HG03064 (cell line): Measurements from ENCODE around the gene GYPC.
"Not testable (repeated sequence)": the region's sequence is repeated elsewhere in the genome, so short reads cannot be mapped to it uniquely, and the experiment has no call there.

Experiments used
- ATAC-seq: cut with Tn5 transposase; IDR thresholded peaks from one replicate; pipeline ENCODE4 v1.9.1; 2021; ENCODE audit warnings: low read depth; ENCODE audit not compliant: unreplicated experiment

The GYPC gene

DNA sequence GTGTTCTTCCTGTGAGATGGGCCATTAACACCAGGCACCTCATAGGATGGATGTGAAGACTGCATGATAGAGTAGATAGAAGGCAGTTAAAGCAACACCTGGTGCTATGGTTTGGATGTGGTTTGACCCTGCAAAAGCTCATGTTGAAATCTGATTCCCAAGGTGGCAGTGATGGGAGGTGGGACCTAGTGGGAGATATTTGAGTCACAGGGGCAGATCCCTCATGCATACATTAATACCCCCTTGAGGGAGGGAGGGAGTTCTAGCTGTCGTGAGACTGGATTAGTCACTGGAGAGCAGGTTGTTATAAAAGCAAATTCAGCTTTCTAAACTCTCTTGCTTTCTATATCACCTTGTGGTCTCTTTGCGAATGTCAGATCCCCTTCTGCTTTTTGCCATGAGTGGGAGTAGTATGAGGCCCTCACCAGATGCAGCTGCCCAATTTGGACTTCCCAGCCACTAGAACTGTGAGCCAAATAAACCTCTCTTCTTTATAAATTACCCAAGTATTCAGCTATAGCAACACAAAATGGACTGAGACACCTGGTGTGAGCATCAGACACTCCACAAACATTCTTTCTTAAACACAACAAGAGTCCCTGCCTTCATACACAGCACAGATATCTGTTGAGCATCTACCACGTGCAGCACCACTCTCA lies 37.1 kb downstream of the GYPC start:
- ATAC-seq = not testable (repeated sequence)

DNA sequence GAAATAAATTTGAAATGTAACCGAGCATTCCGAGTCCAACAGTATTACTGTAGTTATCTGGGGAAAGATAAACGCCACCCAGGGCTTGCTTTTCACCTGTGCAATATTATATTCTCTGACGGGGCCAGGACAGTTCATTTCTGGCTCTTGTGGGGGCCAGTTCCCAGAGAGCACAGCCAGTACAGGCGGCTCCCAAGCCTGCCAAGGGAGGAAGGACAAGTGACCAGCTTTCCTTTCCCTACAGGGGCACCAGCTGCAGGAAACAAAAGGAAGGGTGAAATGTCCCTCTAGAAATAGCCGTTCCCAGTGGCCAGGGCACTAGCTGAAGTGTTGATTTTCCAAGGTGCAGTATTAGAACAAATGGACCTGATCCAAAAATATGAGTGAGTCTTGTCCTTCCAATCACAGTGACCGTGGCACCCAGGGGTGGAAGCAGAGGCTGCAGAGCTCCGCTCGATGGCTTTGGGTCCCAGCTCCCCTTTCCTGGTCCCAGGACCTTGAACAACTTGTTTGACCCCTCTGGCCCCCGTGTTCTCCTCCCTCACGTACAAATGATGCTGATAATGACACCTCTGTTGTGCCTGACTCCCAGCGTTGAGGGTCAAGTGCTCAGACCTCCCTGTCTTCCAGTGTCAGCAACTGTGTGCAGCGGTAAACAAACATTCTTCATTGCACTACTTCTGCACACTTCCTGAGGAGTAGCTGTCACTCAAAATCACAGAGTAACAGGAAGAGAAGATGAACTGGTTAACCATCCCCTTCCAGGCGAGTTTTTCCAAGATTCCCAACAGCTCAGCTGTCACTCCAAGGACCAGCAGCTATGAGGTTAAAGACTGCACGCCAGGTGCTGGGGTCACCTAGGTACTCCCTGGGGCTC lies 40.9 kb downstream of the GYPC start:
- no peak for ATAC-seq

DNA sequence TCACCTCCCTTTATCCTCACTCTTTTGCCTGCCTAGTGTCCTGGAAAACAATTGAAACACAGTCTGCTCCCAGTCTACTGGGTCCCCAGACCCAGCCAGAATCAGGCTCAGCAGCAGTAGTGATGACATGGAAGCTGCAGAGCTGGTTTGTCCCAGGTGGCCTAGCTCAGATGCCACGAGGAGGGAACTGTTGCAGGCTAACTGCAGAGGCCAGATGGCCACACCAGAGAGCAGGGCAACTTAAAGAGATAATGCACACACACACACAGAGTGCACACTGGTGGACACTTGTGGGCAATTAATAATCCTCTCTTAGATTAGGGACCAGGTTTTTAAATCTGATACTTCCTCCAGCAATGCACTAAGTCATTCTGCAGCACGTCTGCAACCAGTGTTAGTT lies 42.4 kb downstream of the GYPC start:
- no peak for ATAC-seq

DNA sequence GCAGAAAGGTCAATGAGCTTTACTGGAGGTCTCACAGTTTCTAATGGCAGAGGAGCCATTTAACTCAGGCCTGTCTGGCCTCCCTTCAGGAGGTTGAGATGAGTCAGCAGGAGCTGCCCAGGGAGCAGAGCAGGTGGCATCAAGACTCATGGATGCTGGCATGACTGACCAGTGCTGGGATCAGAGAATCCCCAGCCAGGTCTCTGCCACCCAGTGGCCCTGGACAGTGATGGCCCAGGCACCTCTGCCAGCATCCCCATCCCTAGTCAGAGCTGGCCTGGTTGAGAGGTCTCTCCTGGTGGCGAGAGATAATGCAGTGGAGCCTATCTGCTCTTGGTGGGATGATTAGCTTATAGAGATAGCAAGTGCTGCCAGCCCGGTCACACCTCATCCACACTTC lies 43.1 kb downstream of the GYPC start:
- ATAC-seq = no peak

DNA sequence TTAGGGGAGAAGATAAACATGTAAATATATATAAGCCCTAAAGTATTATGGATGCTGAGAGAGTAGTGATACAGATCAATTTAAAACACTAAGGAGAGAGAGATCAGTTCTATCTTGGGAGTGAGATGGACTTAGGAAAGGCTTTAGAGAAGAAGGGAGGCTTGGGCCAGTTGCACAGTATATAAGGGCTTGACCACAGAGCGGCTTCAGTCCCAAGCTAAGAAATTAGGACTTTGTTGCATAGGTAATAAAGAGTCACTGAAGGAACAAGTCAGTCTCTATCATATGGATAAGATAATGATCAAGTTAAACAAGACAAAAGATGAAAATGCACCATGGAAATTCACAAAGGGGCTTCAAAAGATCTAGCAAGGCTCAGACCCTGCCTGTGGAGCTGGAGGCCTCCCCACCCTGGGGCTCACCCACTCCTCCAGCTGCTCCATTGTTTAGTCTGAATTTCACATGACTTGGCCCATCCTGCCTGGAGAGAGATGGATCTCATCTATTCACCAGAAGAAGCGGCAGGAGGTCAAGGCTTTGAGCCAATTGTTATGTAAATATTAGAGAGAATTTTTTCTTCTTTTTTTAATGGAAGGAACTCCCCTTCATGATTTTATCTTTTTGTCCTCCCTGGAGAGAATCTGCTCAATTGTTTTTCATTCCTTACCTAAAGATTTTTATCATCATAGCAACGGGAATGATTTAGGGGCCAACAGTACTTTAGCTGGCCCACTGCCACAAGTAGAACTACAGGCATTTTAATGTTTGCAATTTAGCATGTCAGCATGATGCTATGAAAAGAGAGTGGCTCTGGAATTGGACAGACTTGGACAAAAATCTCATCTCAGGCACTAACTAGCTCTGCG lies 44.0 kb downstream of the GYPC start:
- ATAC-seq = no peak

DNA sequence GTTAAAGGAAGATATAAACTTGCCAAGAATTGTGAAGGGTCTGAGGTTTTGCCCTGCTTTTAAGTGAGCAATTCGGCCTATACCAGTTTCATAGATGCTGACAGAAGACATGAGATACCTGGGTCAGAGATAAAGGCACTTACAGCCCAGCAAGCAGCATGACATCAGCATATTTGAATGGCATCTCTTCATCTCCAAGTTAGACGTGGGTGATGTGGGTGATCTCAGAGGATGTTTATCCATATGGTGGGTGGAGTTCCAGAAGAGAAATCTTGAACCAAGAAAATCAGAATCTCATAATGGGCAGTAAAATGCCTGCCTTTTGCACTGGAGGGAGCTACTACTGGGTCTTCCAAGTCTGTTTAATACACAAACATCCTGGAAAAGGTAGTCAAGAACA lies 44.7 kb downstream of the GYPC start:
- no peak for ATAC-seq

DNA sequence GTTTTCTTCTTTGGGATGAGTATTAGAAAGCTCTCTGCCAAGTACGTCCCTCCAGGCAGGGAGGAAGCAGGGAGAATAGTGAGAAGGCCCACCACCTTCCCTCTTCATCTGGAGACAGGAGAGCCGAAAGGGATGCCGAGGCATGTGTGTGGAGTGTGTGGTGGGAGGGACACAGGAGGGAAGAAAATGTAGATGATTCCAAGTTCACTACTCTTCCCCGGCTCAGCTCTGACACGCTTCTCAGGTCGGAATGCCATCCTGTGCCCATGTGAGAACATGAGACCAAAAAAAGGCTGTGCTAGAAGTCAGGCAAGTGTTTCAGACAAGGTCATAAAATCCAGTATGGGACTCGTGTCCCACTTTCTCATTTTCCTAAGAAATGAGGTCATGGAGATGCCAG lies 47.4 kb downstream of the GYPC start:
- ATAC-seq = no peak

DNA sequence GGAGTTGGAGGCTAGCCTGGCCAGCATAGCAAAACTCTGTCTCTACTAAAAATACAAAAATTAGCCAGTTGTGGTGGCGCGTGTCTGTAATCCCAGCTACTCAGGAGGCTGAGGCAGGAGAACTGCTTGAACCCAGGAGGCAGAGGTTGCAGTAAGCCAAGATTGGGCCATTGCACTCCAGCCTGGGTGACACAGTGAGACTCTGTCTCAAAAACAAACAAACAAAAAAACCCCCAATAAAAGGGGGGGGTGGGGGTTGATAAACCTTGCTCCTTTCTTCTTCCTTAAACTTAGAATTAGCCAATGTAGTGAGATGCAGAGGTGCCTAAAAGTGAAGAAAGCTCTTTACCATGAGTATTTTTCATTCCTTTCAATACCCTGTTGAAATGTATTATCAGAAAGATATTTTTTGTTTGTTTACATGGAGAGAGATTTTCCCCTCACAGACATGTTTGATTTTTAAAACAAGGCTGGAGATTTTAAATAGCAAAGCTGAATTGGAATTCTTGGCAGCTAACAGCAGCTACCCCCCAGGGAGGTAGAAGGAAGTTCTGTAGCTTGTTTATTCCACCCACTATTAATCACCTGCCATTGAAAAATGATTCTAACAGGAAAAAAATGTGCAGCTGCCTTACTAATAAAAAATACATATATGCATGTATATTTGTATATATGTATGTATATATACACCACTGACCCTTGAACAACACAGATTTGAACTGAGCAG lies 48.6 kb downstream of the GYPC start:
- ATAC-seq = no peak

DNA sequence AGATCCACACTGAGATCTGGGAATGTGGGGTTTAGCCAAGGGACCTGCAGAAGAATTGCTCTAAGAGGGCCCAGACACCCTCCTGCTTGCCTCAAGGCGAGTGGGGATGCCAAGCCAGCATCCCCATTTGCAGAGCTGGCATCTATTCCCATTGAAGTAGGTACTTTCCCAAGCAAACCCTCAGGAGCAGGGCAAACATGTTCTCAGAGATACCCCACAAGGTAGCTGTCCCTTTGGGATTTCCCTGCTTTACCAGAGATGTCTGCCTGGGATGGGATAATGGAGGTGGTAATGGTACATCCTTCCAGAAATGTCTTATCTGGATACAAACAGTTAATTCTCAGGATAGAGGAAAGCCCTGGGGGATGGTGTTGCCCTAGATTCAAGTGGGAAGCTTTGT lies 51.2 kb downstream of the GYPC start:
- ATAC-seq = no peak

DNA sequence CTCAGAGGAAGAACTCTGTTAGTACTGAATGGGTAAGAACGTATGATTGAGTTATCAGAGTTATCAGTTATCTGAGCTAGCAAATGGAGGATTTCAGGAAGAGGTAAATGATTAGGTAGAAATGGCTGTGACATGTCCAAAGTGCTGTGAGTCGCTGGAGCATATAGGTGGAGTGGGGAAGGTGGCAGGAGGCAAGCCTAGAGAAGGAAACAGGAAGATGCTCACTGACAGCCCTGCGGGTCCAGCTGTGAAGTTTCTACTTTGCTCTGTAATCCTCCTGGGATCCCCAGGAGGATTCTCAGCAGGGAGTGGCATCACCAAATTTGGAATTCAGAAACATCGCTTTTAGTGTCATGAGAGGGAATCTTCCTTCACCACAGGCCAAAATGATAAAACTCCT lies 52.0 kb downstream of the GYPC start:
- ATAC-seq = no peak

DNA sequence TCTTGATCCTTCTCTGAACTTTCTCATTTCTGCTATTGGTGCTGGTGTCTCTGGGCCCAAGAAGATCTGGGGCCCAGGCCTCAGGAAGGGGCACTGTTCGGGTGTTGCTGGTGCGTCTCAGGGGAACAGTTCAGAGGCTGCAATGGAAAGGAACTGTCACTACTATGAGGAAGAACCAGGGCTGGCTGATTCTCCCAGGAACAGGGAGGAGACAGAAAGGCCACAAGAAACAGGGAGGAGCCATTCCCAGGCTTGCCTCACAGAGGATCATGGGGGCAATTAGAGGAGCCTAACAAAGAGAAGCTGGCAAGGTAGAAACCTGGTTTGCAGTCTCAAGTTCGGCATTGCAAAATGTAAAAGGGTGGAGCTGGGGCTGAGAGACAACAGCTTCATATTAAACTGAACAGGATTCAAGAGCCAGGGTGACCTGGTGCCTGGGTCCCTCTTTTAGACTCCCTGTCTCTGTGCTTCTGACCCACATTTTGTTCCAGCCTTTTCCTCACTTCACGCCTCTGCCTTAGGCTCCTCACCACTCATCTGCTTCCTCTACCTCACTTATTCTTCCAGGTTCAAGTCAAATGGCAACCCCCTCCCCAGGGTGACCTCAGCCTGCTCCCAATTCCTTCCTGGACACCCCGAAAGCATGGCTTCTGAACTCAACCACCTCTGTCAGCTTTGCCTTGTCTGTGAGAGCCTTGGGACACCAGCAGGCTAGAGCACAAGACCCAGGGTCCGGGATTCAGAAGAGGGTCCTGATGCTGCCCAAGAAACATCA lies 58.4 kb downstream of the GYPC start:
- ATAC-seq = no peak

DNA sequence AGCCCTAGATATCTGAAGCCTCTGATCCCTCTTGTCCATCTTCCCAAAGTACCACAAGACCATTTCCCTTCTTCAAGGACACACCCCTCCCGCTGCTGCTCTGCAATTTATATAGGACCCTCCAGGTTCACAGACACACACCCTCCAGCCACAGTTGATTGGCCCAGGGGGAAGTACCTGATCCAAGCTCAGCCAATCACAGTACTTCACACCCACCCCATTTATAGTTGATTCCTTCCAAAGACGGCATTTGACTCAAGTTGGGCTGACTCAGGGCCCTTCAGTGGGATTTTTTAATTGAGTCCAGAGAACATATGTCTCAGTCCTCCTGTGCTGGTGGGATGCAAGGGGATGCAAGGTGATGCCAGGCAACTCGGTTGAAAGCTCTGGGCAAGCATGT lies 59.2 kb downstream of the GYPC start:
- ATAC-seq = no peak

DNA sequence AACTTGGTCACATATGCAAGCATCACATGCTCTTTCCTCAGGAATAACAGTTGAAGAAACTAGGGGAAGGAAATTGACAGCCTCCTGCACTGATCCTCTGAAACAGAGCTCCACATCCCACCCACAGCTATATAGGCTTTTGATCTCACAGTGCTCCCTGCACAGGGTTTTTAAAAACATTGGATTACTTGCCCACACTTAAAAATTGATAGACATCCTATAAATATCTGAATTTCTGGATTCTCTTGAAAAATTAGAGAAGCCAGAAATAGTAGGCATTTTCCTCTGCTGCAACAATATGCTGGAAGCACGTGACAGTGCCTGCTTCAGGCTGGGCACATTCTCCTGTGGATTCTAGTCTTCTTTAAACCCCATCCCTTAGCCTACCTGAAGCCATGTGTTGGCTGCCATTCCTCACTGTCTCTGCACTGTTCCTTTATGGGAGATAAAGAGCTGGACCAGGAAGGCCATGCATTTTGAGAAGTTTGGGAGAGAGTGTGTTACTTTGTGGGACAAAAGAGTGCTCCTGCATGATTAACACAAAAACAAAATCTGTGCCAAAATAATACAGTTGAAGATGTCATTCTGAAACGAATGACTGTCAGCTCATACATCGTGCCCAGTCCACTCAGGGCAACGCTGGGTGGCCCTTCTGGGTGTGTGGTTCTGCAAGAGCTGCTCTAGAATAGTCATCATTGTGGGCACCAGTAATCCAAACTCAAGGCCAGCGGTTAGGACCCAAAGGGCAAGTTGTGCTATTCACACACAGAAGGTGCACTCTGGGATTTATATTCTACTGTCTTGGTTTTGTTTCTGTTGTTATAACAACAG lies 59.8 kb downstream of the GYPC start:
- no peak for ATAC-seq

DNA sequence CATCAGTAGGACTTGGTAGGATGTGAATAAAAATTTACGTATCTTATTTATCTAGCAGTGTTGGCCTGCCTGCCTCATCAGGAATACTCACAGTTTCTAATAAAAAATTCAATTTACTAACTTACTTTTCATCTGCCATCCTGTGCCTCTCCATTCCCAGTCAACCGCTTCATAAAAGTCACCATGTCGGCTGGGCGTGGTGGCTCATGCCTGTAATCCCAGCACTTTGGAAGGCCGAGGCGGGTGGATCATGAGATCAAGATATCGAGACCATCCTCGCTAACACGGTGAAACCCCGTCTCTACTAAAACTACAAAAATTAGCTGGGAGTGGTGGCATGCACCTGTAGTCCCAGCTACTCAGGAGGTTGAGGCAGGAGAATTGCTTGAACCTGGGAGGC lies 61.3 kb downstream of the GYPC start:
- not testable (repeated sequence) for ATAC-seq

DNA sequence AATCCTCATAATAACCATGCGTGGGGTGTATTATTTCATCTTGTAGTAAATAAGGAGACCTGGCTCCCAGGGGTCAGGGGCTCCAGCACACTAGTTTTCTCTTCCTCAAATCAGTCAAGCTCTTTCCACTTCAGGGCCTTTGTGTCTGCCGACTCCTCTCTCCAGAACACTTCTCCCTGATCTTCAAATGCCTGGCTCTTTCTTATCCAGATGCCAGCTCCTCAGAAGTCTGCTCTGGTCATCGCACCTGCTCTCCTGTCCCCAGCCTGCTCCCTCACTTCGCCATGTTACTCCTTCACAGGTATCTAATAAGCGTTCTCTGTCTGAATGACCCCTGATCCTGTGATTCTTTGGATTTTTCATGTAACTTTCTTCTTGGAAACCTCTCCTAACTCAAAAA lies 62.0 kb downstream of the GYPC start:
- no peak for ATAC-seq

DNA sequence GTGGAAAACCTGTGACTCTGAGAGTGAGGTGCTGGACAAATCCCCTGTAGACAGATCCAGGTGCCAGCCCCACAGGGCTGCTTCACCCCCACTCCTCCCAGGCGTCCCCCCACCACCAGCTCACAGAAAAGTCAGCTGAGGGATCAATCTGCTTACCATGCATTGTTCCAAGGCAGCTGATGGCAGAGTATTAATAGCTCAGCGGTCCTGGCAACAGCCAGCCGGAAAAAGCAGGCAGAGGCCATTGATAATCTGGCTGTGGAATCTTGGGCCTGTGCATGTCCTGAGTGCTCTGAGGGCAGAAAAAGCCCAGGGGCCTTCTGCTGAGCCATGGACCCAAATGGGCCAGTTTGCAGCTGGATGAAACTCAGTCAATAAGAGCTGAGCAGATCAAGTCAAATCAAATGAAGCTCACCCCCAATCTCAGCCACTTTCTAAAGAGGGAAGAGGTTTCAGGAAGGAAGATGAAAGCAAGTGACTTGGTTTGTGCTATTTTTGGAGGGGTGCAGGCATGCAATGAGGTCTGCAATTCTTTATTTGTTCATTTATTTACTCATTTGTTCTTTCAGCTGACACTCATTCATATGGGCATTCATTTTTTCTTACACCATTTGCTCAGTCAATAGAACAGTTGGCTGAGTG lies 63.4 kb downstream of the GYPC start:
- no peak for ATAC-seq

DNA sequence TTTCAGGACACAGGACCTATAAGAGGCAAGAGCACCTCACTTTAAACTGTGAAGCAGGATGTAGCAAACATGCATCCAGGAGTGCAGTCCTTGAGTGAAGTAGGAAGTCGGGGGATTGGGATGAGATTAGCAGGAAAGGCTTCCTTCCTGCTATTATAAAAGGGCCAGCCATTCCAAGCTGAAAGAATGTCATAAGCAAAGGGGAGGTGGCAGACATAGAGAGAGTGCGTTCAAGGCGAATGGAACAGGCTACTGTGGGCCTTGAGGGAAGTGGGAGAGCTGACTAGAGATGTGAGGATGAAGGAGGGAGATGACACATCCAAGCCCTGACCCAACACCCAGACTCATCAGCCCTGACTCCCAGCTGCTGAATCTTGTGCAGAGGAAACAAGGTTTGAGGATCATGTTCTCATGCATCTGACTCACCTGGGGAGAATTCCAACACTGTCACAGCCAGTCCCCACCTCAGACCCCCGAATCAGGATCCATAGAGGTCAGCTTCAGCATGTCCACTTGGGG lies 63.9 kb downstream of the GYPC start:
- no peak for ATAC-seq

DNA sequence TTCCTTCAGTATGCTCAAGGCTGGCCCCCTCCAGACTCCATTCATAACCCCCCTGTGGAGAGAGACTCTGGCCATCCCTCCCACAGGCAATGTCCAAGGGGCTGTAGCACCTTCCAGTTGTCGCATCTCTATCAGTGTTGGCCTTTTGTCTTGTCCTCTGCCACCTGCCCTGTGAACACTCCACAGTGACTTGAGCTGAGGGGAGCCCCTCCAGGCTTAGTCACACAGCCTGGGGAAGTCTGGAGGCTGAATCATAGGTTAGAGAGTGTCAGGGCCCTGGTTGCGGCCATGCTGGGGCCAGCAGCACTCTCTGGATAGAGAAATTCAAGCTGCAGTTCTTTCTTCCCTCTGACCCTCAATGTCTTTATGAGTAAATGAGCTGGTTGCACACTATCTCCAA lies 64.7 kb downstream of the GYPC start:
- no peak for ATAC-seq
